Loucy (cell line): Measurements from ENCODE around the gene FRRS1L.

Experiments
- CTCF ChIP-seq: fragments of 200-600 bp; sonication (generic); conservative IDR thresholded peaks from 2 replicates; pipeline ENCODE4 v1.5.1; 2014; ENCODE audit warnings: mild to moderate bottlenecking, antibody characterized with exemption, low read length
- EZH2phosphoT487 ChIP-seq: fragments of 200-600 bp; IDR thresholded peaks from 2 replicates; pipeline ENCODE4 v1.6.1; 2018; ENCODE audit warnings: antibody characterized with exemption, mild to moderate bottlenecking, moderate library complexity, borderline replicate concordance

DNA sequence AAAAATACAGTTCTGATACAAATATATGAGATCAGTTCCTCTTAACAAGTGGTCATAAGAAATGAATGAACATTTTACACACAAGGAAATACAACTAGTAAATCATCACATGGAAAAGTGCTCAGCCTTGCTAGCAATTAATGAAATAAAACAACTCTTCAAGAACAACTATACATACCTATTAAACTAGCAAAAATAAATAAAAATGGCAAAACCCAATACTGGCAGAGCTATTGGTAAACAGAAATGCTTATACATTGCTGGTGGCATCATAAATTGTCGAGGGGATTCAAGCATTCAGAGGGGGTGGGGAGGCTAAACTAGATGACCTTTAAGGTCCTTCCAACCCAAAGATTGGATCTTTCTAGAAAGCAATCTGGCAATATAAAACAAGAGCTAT is 5.9 kb upstream of the FRRS1L start:
- TF ChIP-seq CTCF (no peak), EZH2phosphoT487 (no peak)
